NCI-H2227 treated with DMSO at 0.1 percent for 48 hours (cell line): ENCODE measurements around the gene UBE2S.
"Not testable (repeated sequence)": the region's sequence is repeated elsewhere in the genome, so short reads cannot be mapped to it uniquely, and the experiment has no call there.

Source experiments
- DNase-seq: peaks from one replicate; lab custom pipeline; 2025; lab: John Stamatoyannopoulos, UW

UBE2S gene

GRCh38 chr19:55440411-55441105 is 33.0 kb upstream of the UBE2S start:
- DNase-seq = no peak

GRCh38 chr19:55439052-55439451 is 31.5 kb upstream of the UBE2S start:
- no peak for DNase-seq

- DNase-seq = no peak
Observed at GRCh38 chr19:55437410-55437809, 29.8 kb upstream of the UBE2S start.

- no peak for DNase-seq
Observed at GRCh38 chr19:55436847-55437246, 29.3 kb upstream of the UBE2S start.

GRCh38 chr19:55435020-55435419 is 27.4 kb upstream of the UBE2S start:
- no peak for DNase-seq

GRCh38 chr19:55434356-55434919 is 26.9 kb upstream of the UBE2S start:
- no peak for DNase-seq

GRCh38 chr19:55433292-55433691 is 25.7 kb upstream of the UBE2S start:
- DNase-seq = no peak

- no peak for DNase-seq
Observed at GRCh38 chr19:55432241-55432959, 24.8 kb upstream of the UBE2S start.

- DNase-seq = no peak
Observed at GRCh38 chr19:55431183-55431582, 23.6 kb upstream of the UBE2S start.

GRCh38 chr19:55426042-55426441 is 18.5 kb upstream of the UBE2S start:
- DNase-seq = no peak

- DNase-seq = no peak
Observed at GRCh38 chr19:55424518-55424917, 16.9 kb upstream of the UBE2S start.

- DNase-seq = peak; percentile 77
Observed at GRCh38 chr19:55423225-55424005, 15.8 kb upstream of the UBE2S start.

GRCh38 chr19:55421281-55421680 is 13.7 kb upstream of the UBE2S start:
- DNase-seq = not testable (repeated sequence)

- DNase-seq = no peak
Observed at GRCh38 chr19:55419624-55420236, 12.1 kb upstream of the UBE2S start.

GRCh38 chr19:55419103-55419502 is 11.5 kb upstream of the UBE2S start:
- DNase-seq = no peak

- peak; percentile 77 for DNase-seq
Observed at GRCh38 chr19:55418185-55418584, 10.6 kb upstream of the UBE2S start.

GRCh38 chr19:55410168-55410567 is 2.6 kb upstream of the UBE2S start:
- no peak for DNase-seq

- not testable (repeated sequence) for DNase-seq
Observed at GRCh38 chr19:55409179-55409578, 1.6 kb upstream of the UBE2S start.

- DNase-seq = no peak
Observed at GRCh38 chr19:55408533-55408872, 915 bp upstream of the UBE2S start.

- peak; percentile 100 for DNase-seq
Observed at GRCh38 chr19:55407800-55408532, 378 bp upstream of the UBE2S start.

GRCh38 chr19:55406826-55407549 is 600 bp downstream of the UBE2S start:
- DNase-seq = no peak
